C4-2B (cell line): ENCODE data around the gene NPIPB2.

Experiments
- H3K27ac ChIP-seq: fragments of 450-650 bp; 2 replicates; pipeline ENCODE4 v1.5.1; 2017
- CTCF ChIP-seq: fragments of 450-650 bp; conservative IDR thresholded peaks from 2 replicates; pipeline ENCODE4 v1.5.1; 2017; ENCODE audit warnings: mild to moderate bottlenecking
- ZFX ChIP-seq: fragments of 450-650 bp; IDR thresholded peaks from 2 replicates; pipeline ENCODE4 v1.6.1; 2017

Gene NPIPB2

GRCh38 chr16:11886881-11887280, 55.0 kb downstream of the NPIPB2 start:
- TF ChIP-seq ZFX (no peak), CTCF (no peak)
- H3K27ac ChIP-seq: no peak overlapping the region

GRCh38 chr16:11884035-11884434, 57.8 kb downstream of the NPIPB2 start:
- TF ChIP-seq ZFX: no peak
- TF ChIP-seq CTCF: no peak
- H3K27ac ChIP-seq: no peak overlapping the region

- TF ChIP-seq CTCF (no peak; the same call in 1 of the 2 replicates), ZFX (no peak)
- no peak overlapping the region for H3K27ac ChIP-seq
Observed at GRCh38 chr16:11880007-11880406, 61.8 kb downstream of the NPIPB2 start.

GRCh38 chr16:11877374-11877773, 64.5 kb downstream of the NPIPB2 start:
- TF ChIP-seq ZFX: no peak
- TF ChIP-seq CTCF: no peak

More at GRCh38 chr16:11877374-11877773, 64.5 kb downstream of the NPIPB2 start:
- no peak overlapping the region for H3K27ac ChIP-seq
